Stimulated activated CD4-positive, alpha-beta T cell treated with anti-CD3 and anti-CD28 coated beads, TNF-alpha, amount 100 ng/mL, for 4 hours (primary cell): ENCODE results near the gene IRF2BP1.

Experiments used
- DNase-seq, 3 experiments: peaks; one replicate each; pipeline ENCODE4 v3.0.0-alpha.2; 2020; ENCODE audit warnings: low read depth in 3 of 3

Gene IRF2BP1

GRCh38 chr19:45863335-45863839 lies 22.6 kb downstream of the IRF2BP1 start:
- DNase-seq = no peak

GRCh38 chr19:45862564-45863334 lies 23.2 kb downstream of the IRF2BP1 start, which contains the start of gene SYMPK:
SYMPK (minus strand) TSS chr19:45863147; CDS start chr19:45854495, 8,652 bp downstream.
- DNase-seq = peak; percentile 92 to 99 (median 97)

GRCh38 chr19:45862271-45862563 lies 23.7 kb downstream of the IRF2BP1 start:
- DNase-seq = no peak

- no peak for DNase-seq
These were observed 25.3 kb downstream of the IRF2BP1 start for GRCh38 chr19:45860359-45861259.

GRCh38 chr19:45854167-45854778 lies 31.7 kb downstream of the IRF2BP1 start:
- DNase-seq = no peak

- DNase-seq = no peak
These were observed 33.0 kb downstream of the IRF2BP1 start for GRCh38 chr19:45852983-45853382.

GRCh38 chr19:45852145-45852750 lies 33.7 kb downstream of the IRF2BP1 start:
- no peak for DNase-seq

- DNase-seq = no peak
These were observed 37.0 kb downstream of the IRF2BP1 start for GRCh38 chr19:45848922-45849321.

GRCh38 chr19:45847663-45848062 lies 38.3 kb downstream of the IRF2BP1 start:
- DNase-seq = no peak

GRCh38 chr19:45842198-45842597 lies 43.7 kb downstream of the IRF2BP1 start:
- no peak for DNase-seq

GRCh38 chr19:45834970-45835369 lies 51.0 kb downstream of the IRF2BP1 start:
- DNase-seq = no peak
